ENCODE data around the gene SRPK1.

SRPK1 gene

GRCh38 chr6:35898003-35898402 lies 22.9 kb downstream of the SRPK1 start:
- no peak for DNase-seq (ENCODE audit: low spot score)

GRCh38 chr6:35897486-35897885 lies 23.4 kb downstream of the SRPK1 start:
- DNase-seq (ENCODE audit: low spot score) = no peak

GRCh38 chr6:35897036-35897435 lies 23.9 kb downstream of the SRPK1 start:
- no peak for DNase-seq (ENCODE audit: low spot score)

- no peak for DNase-seq (ENCODE audit: low spot score)
Measured at GRCh38 chr6:35896228-35896627, 24.7 kb downstream of the SRPK1 start.

GRCh38 chr6:35895560-35895959 lies 25.3 kb downstream of the SRPK1 start:
- DNase-seq (ENCODE audit: low spot score) = no peak

- no peak for DNase-seq (ENCODE audit: low spot score)
Measured at GRCh38 chr6:35894776-35895175, 26.1 kb downstream of the SRPK1 start.

GRCh38 chr6:35893246-35893645 lies 27.7 kb downstream of the SRPK1 start:
- no peak for DNase-seq (ENCODE audit: low spot score)

- DNase-seq (ENCODE audit: low spot score) = no peak
Measured at GRCh38 chr6:35892482-35892881, 28.4 kb downstream of the SRPK1 start.

GRCh38 chr6:35879151-35879550 lies 41.7 kb downstream of the SRPK1 start:
- no peak for DNase-seq (ENCODE audit: low spot score)

- DNase-seq (ENCODE audit: low spot score) = no peak
Measured at GRCh38 chr6:35876902-35877301, 44.0 kb downstream of the SRPK1 start.

- no peak for DNase-seq (ENCODE audit: low spot score)
Measured at GRCh38 chr6:35874730-35875129, 46.2 kb downstream of the SRPK1 start.

GRCh38 chr6:35859367-35859766 lies 61.5 kb downstream of the SRPK1 start:
- DNase-seq (ENCODE audit: low spot score) = no peak

GRCh38 chr6:35857853-35858252 lies 63.0 kb downstream of the SRPK1 start:
- no peak for DNase-seq (ENCODE audit: low spot score)

GRCh38 chr6:35856250-35856649 lies 64.6 kb downstream of the SRPK1 start:
- no peak for DNase-seq (ENCODE audit: low spot score)

- DNase-seq (ENCODE audit: low spot score) = no peak
Measured at GRCh38 chr6:35852994-35853393, 67.9 kb downstream of the SRPK1 start.

- DNase-seq (ENCODE audit: low spot score) = no peak
Measured at GRCh38 chr6:35850208-35850607, 70.7 kb downstream of the SRPK1 start.

GRCh38 chr6:35844290-35844689 lies 76.6 kb downstream of the SRPK1 start:
- DNase-seq (ENCODE audit: low spot score) = no peak

GRCh38 chr6:35842381-35842780 lies 78.5 kb downstream of the SRPK1 start:
- DNase-seq (ENCODE audit: low spot score) = no peak

- DNase-seq (ENCODE audit: low spot score) = no peak
Measured at GRCh38 chr6:35839019-35839418, 81.9 kb downstream of the SRPK1 start.

GRCh38 chr6:35833536-35833935 lies 87.4 kb downstream of the SRPK1 start:
- DNase-seq (ENCODE audit: low spot score) = no peak

- no peak for DNase-seq (ENCODE audit: low spot score)
Measured at GRCh38 chr6:35831257-35832007, 89.5 kb downstream of the SRPK1 start.

GRCh38 chr6:35829306-35829705 lies 91.6 kb downstream of the SRPK1 start:
- DNase-seq (ENCODE audit: low spot score) = no peak

- DNase-seq (ENCODE audit: low spot score) = no peak
Measured at GRCh38 chr6:35824552-35825192, 96.2 kb downstream of the SRPK1 start.

GRCh38 chr6:35823601-35824000 lies 97.3 kb downstream of the SRPK1 start:
- no peak for DNase-seq (ENCODE audit: low spot score)

All from hepatic stellate cell (primary cell).